ENCODE results near the gene LMAN1L.

DNA sequence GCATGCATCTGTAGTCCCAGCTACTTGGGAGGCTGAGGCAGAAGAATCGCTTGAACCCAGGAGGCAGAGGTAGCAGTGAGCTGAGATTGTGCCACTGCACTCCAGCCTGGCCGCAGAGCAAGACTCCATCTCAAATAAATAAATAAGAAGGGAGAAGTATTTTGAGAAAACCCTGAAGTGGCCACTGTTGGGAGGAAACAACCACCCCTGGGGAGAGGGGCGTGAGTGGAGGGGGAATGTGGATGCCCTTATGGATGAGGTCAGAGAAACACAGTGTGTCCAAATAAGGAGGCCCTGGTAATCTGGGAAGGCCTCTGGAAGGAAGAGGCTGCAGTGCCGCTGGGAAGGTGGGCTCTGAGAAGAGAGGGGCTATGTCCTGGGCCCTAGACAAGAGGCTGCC is 9.6 kb downstream of the LMAN1L start:
- TF ChIP-seq POLR2AphosphoS5 (IDR thresholded peaks at IDR 0.05; ENCODE audit: borderline replicate concordance, low read depth, low read length): no peak
- TF ChIP-seq EZH2 (IDR thresholded peaks at IDR 0.05): no peak
- no peak for TF ChIP-seq FOXP2 (optimal IDR thresholded peaks at IDR 0.05; ENCODE audit: control extremely low read depth, extremely low read length, insufficient read depth)

All from SK-N-MC (cell line).